GM18508 (cell line): ENCODE results near the gene RAB13.

Source experiments
- ATAC-seq: cut with Tn5 transposase; IDR thresholded peaks from one replicate; pipeline ENCODE4 v1.9.1; 2021; ENCODE audit warnings: moderate number of reproducible peaks; ENCODE audit not compliant: insufficient read depth, unreplicated experiment

Gene RAB13

DNA sequence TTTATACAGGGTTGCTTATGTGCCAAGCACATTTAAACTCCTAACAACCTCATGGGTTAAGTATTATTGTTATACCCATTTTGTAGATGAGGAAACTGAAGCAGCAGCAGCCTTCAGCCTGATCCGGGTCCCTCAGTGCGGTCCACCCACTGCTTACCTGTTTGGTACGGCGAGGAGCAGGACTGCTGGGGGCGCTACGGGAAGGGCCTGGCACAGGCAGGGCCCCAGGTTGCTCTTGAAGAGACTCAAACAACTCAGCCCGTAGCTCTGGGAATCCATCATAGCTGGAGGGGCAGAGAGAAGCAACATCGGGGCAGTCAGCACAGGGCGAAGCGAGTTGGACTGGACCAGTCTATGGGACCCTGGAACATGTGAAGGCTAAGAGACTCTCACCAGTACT, 48.8 kb downstream of the RAB13 start:
- no peak for ATAC-seq

DNA sequence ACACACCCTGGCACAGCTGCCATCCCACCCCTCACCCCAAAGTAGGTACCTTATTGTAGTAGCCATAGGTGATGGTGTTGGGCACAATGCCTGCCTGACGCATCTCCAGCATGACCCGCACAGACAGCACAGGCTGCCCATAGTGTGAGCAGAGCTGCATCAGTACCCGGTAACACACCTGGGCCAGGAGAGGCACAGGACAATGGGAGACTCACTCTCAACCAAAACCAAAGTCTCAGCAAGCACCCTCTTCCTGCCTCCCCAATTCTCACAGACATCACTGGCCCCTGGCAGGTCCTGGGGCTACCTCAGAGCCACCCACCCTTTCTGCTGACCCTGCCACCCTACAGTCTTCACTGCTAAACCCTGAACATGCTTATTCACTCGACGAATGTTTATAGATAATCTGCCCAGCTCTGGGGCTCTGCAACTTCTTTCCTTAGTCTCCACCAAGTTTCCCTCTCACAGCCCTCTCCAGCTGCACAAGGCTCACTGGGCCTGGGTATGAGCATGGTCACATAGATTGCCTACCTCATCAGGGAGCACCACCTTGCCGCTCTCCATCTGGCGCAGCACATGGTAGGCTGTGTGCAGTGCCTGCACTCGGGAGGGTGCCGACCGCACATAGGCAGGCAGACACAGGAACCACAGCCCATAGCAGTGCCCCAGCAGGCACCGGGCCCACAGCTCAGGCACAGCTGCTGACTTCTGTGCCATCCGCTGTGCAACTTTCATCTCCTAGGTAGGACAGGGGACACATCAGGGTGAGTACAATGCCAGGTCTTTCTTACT, 49.9 kb downstream of the RAB13 start:
- ATAC-seq, result no peak

DNA sequence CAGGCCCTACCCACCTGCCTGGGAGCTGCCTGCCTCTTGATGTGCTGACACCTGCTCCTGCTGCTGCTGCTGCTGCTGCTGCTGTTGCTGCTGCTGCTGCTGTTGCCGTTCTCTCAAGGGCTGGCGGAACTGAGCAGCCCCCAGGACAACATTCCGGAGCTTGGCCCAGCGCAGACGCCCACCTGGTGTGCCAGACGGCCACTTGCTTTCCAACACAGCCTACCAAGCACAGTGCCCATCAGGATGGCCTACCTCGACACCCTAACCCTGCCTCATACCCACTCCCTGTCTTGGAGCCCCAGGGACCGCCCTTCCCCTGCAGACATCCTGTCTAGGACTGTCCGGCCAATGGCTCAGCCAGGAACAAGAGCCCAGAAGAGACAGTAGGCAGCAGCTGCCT, 51.4 kb downstream of the RAB13 start:
- ATAC-seq, result no peak

DNA sequence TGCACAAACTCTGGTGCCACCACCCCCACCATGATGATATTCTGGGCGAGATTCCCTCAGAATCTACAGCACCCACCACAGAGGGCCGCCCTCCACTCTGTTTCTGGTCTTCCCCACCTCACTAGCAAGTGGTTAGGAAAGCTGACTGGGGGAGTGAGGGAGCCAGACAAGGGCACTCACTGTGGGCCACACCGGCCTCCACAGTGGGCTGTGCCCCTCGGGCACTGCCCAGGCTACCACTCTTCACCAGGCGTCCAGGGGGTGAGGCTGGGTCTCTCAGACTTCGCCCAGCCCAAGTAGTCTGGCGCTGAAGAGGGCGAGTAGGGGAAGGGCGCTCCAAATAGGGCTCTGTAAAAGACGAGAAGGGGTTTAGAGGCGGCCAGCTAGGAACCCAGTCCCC, 52.2 kb downstream of the RAB13 start:
- ATAC-seq, result no peak

DNA sequence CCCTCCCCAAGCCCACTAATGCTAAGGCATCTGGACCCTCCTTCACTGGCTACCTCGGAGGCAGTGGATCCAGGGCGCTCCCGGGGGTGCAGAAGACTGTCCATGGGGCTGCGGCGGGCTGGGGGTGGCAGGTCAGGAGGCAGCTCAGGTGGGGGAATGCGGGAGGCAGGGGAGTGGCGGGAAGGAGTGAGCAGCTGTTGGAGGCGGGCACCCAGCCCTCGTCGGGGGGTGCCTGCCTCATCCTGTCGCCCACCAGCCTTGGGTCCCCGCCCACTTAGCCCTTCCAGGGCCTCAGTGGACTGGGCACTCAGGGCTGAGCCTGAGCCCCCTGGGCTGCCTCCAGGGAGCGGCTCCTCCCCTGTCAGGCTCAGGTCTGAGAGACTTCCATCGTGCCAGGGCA, 52.7 kb downstream of the RAB13 start:
- no peak for ATAC-seq

DNA sequence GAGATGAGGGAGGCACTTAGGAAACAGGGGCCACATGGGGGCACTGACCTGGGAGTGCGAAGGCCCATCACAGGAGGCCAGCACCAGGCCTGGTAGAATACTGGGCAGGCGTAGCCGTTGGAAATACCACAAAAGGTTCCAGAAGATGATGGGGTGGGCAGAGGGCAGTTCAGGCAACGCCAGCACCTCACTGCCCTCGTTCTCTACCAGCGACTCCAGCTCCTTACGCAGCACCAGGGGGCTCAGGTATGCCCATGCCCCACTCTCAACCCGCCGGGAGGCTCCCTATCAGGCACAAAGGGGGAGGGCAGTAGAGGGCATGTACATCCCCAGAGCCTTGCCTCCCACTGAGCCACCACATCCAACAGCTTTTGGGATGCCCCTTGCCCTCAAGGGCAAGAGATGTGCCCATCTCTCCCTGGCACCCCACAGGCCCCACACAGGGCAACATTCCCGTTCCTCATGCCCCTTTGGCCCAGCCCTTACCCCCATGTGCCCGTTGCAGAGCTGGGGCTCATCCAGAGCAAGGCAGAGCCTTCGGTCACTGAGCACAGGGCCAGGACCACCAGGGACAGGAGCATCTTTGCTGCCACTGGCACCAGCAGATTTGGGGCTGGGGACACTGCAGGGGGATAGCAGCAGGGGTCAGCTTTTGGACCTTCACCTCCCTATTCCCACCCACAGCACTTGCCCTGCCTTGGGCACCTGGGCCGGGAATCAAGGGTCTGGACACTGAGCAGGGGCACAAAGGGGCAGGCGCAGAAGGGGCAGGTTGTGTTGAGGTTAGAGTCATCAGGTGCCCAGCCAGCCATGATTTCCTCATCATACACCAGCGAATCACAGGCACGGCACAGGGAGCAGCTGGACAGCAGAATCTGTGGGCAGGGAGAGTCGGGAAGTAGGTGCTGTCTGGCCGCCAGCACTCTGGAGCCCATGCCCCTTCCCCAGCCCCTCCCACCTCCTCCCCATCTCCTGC, 53.7 kb downstream of the RAB13 start:
- no peak for ATAC-seq
